ENCODE measurements around the gene CDKAL1.

DNA sequence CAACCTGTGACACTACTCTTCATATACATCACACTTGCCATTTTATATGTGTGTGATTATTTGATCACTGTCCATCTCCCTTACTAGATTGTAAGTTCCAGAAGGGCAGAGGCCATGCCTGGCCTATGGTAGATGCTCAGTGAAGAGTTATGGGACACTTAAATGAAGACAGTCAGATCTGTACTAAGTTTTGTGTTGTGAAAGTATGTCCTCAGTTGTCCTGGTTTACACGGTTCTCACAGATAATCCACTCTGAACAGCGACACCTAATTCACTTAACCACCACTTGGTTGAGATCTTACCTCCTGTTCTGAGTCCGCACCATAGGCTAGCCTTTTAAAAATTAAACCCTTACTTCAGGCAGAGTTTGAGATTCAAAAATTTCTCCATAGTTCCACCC lies 625.2 kb downstream of the CDKAL1 start:
- no peak for TF ChIP-seq CTBP1 (IDR thresholded peaks at IDR 0.05; ENCODE audit: borderline replicate concordance)
- TF ChIP-seq LEF1 (IDR thresholded peaks at IDR 0.05; ENCODE audit: borderline replicate concordance): no peak
- no peak for TF ChIP-seq SUZ12 (IDR thresholded peaks at IDR 0.05)
- no peak for TF ChIP-seq FOXA1 (IDR thresholded peaks at IDR 0.05)
- TF ChIP-seq SP1 (IDR thresholded peaks at IDR 0.05): no peak
- TF ChIP-seq FOXK2 (IDR thresholded peaks at IDR 0.05): no peak
- TF ChIP-seq ARNT (IDR thresholded peaks at IDR 0.05): no peak
- no peak for TF ChIP-seq FOXM1 (IDR thresholded peaks at IDR 0.05; ENCODE audit: borderline replicate concordance)
- TF ChIP-seq, protein P1, sequence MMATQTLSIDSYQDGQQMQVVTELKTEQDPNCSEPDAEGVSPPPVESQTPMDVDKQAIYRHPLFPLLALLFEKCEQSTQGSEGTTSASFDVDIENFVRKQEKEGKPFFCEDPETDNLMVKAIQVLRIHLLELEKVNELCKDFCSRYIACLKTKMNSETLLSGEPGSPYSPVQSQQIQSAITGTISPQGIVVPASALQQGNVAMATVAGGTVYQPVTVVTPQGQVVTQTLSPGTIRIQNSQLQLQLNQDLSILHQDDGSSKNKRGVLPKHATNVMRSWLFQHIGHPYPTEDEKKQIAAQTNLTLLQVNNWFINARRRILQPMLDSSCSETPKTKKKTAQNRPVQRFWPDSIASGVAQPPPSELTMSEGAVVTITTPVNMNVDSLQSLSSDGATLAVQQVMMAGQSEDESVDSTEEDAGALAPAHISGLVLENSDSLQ (IDR thresholded peaks at IDR 0.05): no peak
- TF ChIP-seq TARDBP (IDR thresholded peaks at IDR 0.05): no peak
- no peak for TF ChIP-seq ZNF384 (IDR thresholded peaks at IDR 0.05)
- no peak for TF ChIP-seq BHLHE40 (IDR thresholded peaks at IDR 0.05; ENCODE audit: borderline replicate concordance)
- TF ChIP-seq NFRKB (IDR thresholded peaks at IDR 0.05): no peak
- TF ChIP-seq ELF4 (IDR thresholded peaks at IDR 0.05): no peak
